Measurements from ENCODE around the gene MPHOSPH10. TPM values are rescaled to one million over a fixed set of nuclear protein-coding genes. Genes with fewer than 3 reads are reported as not detected.
A peak's percentile ranks its signal among the peaks of the same experiment; 100 is the strongest.

Gene MPHOSPH10
- total RNA-seq, 4 donors from 2014 or later: 14.7 to 43.1 (median 21.0) TPM

DNA sequence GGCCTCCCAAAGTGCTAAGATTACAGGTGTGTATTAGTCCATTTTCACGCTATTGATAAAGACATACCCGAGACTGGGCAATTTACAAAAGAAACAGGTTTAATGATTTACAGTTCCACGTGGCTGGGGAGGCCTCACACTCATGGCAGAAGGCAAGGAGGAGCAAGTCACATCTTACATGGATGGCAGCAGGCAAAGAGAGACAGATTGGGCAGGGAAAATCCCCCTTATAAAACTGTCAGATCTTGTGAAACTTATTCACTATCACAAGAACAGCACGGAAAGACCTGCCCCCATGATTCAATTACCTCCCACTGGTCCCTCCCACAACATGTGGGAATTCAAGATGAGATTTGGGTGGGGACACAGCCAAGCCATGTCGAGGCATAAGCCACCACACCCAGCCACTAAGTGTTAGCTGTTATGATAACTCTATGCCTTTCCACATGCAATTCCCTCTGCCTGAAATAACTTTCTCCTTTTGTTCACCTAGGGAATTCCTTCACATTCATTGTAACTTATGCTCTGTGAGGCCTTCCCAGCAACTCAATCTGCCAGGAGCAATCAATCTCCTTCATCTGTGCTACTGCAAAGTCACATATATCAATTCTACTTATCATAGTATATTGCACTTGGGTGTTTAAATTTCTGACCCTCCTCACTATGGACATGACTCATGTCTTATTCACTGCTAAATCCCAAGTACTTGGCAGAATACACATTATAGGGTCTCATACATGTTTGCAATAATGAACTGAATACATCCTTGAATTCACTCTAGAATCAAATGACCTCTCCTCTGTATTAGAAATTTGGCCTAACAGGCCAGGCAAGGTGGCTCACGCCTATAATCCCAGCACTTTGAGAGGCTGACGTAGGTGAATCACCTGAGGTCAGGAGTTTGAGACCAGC lies 7.8 kb upstream of the MPHOSPH10 start:
- no peak overlapping the region for H3K4me3 ChIP-seq
- H3K9me3 ChIP-seq: no peaks in the 10 kb centered on the region
- H3K27ac ChIP-seq: no peak overlapping the region
- H3K36me3 ChIP-seq: no peaks in the 10 kb centered on the region
- DNase-seq: no peak
- intact Hi-C loops (cut with DNase I; ENCODE audit: low total_unique reads): loop anchor here (10.0 kb wide), 1 partner anchor 48 kb away; no protein-coding TSS in a partner anchor
- no peak for TF ChIP-seq POLR2A (IDR thresholded peaks at IDR 0.05)
- TF ChIP-seq, protein P1, sequence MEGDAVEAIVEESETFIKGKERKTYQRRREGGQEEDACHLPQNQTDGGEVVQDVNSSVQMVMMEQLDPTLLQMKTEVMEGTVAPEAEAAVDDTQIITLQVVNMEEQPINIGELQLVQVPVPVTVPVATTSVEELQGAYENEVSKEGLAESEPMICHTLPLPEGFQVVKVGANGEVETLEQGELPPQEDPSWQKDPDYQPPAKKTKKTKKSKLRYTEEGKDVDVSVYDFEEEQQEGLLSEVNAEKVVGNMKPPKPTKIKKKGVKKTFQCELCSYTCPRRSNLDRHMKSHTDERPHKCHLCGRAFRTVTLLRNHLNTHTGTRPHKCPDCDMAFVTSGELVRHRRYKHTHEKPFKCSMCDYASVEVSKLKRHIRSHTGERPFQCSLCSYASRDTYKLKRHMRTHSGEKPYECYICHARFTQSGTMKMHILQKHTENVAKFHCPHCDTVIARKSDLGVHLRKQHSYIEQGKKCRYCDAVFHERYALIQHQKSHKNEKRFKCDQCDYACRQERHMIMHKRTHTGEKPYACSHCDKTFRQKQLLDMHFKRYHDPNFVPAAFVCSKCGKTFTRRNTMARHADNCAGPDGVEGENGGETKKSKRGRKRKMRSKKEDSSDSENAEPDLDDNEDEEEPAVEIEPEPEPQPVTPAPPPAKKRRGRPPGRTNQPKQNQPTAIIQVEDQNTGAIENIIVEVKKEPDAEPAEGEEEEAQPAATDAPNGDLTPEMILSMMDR (IDR thresholded peaks at IDR 0.05): no peak
- no peaks in the 10 kb centered on the region for H3K27me3 ChIP-seq
- no peaks in the 10 kb centered on the region for H3K4me1 ChIP-seq

DNA sequence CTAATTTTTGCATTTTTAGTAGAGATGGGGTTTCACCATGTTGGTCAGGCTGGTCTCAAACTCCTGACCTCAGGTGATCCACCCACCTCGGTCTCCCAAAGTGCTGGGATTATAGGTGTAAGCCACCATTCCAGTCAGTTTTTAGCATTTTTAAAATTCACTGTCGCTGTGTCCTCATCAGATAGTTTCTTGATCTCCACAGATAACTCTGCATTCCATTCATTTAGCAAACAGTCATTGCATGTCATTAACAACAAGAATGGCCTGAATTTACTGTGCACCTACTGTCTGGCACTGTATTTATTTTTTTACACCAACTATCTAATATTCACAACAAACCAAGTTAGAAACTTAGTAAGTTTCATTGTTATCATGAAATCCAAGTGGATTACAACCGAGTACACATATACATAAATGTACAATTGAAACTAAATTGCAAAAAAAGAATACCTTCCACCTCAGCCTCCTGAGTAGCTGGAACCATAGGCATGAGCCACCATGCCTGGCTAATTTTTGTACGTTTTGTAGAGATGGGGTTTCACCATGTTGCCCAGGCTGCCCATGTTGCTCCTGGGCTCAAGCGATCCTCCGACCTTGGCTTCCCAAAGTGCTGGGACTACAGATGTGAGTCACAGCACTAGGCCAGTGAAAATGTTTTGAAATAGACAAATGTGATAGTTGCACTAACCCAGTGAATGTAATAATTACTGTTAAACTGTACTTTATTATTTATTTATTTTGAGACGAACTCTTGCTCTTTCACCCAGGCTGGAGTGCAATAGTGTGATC lies 4.7 kb upstream of the MPHOSPH10 start:
- Histone ChIP-seq H3K9me3 (no peaks in the 10 kb centered on the region), H3K36me3 (no peaks in the 10 kb centered on the region), H3K4me3 (no peak overlapping the region), H3K4me1 (no peaks in the 10 kb centered on the region), H3K27ac (no peak overlapping the region), H3K27me3 (no peaks in the 10 kb centered on the region)
- intact Hi-C loops (cut with DNase I; ENCODE audit: low total_unique reads): loop anchor here (10.0 kb wide), 1 partner anchor 51 kb away; no protein-coding TSS in a partner anchor
- TF ChIP-seq, protein P1 (IDR thresholded peaks at IDR 0.05): no peak
- TF ChIP-seq POLR2A (IDR thresholded peaks at IDR 0.05): no peak
- DNase-seq: no peak

DNA sequence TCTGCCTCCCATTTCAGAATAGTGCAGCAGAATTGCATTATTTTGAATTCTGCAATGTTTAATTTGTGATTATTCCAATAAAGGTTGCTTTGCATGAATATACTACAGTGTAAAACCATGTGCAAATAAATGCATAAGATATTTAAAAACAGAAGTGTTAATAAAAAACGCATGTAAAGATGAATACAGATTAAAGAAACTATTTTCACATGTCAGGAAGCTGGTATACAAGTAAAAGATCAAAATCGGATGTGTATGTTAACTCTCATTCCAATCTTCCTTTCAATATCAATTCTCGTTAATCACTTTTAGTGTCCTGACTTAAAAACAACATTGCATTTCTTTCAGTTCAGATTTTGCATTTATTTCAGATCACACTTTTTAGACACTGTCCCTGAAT lies 3.5 kb upstream of the MPHOSPH10 start:
- intact Hi-C loops (cut with DNase I; ENCODE audit: low total_unique reads): loop anchor here (10.0 kb wide), 1 partner anchor 52 kb away; no protein-coding TSS in a partner anchor
- TF ChIP-seq, protein P1 (IDR thresholded peaks at IDR 0.05): no peak
- no peak for TF ChIP-seq POLR2A (IDR thresholded peaks at IDR 0.05)
- Histone ChIP-seq H3K4me3 (no peak overlapping the region), H3K9me3 (no peaks in the 10 kb centered on the region), H3K36me3 (no peaks in the 10 kb centered on the region), H3K27me3 (no peaks in the 10 kb centered on the region), H3K27ac (no peak overlapping the region), H3K4me1 (peaks cover 4 to 8% of the 10 kb centered on the region in 2 donors)
- no peak for DNase-seq

DNA sequence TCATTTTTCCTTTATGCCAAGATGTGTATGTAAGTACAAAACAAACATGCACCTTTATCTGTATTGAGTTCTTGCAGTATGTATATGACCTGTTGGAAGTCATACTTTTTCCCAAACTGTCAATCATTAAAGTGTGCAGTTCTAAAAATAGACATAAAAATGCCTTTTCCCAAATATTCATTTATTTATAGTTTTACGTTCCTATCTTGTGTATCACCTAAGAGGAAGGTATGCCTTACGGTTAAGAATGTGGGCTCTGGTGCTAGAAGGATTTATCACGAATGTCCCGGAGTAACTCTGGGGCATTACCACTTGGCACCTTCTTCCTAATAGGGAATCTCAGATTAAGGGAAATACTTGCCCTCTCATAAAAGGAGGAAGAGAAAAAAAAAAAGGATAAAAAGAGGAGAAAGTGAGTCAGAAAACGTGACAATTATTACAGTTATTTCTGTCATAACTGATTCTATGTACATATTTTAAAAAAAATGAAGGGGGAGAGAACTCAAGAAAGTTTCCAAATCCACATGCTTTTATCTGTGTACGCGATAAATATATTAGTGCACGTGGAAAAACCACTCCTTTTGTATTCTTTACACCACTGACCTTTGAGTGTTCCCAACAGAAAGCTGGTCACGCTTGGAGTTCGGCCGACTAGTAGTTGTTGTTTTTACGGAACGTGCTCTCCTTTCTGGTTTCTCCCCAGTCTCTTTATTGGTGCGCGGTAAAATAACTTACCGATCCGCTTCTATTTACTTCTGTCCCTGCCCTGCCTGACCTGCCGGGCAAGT lies 1.1 kb upstream of the MPHOSPH10 start:
- no peak for DNase-seq
- no peaks in the 10 kb centered on the region for H3K36me3 ChIP-seq
- TF ChIP-seq, protein P1 (IDR thresholded peaks at IDR 0.05): no peak
- TF ChIP-seq POLR2A (IDR thresholded peaks at IDR 0.05): no peak
- H3K27ac ChIP-seq: peak overlapping the region; percentile 88 to 93
- peaks cover 6 to 11% of the 10 kb centered on the region in 2 donors for H3K4me1 ChIP-seq
- no peaks in the 10 kb centered on the region for H3K27me3 ChIP-seq
- H3K4me3 ChIP-seq: peak overlapping the region; percentile 90 to 99
- intact Hi-C loops (cut with DNase I; ENCODE audit: low total_unique reads): loop anchor here (10.0 kb wide), 1 partner anchor 55 kb away; no protein-coding TSS in a partner anchor
- H3K9me3 ChIP-seq: no peaks in the 10 kb centered on the region

Data from uterus (tissue), 4 donors.